Activated CD8-positive, alpha-beta memory T cell treated with anti-CD3 and anti-CD28 coated beads for 48 hours (primary cell): ENCODE measurements around the gene NPR3.

Experiments used
- DNase-seq, 3 experiments: peaks; one replicate each; pipeline ENCODE4 v3.0.0-alpha.2; 2020; ENCODE audit warnings: low read depth in 2 of 3, low spot score in 2 of 3

The NPR3 gene

DNA sequence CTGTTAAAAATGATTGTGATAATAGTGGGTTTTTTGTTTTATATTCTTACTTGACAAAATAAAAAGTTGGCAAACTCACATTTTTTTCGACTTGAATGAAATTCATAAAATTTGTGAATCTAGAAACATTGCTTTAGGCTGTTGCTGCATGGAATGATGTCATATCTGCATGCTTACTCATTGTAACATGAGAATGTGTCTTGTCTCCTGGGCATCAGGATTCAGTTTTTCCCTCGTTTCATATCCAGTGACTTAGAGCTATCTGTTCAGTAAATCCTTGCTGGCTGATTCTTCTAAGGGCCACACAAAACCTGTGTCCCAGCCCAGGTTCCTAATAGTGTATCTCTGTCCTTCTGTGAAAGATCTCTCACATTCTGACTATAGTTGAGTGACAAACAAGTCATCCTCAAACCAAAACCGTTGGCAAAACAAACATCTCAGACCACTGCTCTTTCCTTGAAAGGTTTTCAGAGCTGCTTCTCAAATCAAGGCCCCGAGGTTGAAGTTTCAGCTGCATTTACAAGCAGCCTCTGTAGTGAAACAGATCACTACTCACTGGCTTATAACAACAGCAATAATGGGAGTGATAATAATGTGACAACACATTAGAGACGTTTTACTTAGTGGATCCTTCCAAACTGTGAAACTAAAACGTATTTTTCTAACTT is 95.0 kb downstream of the NPR3 start:
- no peak for DNase-seq

DNA sequence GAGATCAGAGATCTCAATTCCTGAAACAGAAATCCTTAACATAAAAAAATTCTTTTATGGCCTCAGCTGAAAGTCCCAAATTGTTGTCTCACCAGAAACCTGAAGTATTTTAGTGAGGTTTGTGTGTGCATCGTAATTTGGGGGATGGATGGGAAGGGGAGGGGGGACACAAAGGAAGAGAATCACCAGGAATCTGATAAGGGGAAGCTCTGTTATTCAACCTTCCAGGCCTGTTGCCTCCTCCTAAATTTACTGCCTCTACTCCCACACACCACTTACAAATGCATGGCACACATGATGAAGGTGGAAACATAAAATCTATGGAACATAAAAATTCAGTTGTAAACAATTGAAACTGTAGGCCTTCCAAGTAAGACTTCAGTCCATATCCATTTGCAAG is 97.7 kb downstream of the NPR3 start:
- DNase-seq: no peak

DNA sequence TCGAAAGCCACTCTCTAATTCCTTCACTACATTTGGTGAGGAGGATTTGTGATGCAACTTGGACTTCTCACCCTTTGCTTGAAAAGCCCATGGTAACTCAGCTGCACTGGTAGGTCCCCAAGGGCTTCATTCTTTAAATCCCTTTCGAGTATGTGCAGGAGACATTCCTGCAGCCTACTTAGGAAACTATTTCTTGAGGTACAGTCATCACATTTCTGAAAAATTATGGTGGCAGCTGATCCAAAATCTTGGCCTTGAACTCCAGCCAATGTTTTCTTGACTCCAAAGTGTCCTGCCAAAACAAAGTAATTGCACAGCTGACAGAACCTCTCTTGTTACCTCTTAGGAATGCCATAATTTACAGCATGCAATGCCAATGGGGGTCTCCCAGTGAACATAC is 99.7 kb downstream of the NPR3 start:
- no peak for DNase-seq

DNA sequence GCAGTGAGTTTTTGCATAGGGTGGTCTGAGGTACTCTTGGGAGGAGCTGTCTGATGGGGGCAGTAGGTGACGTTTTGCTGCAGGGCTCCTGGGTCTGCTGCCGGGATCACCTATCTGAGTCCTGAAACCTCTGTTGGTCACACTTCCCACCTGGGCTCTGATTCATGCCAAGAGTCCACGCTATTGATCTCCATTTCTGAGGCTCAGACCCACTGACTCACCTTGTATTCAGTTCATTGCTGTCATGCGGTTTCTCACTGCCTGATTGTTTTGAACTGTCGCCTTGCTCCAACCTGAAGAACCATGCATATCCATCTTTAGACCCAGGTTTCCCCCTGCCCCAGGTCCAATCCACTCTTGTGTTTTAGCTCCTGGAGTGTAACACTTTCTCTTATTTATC is 101.3 kb downstream of the NPR3 start:
- no peak for DNase-seq

DNA sequence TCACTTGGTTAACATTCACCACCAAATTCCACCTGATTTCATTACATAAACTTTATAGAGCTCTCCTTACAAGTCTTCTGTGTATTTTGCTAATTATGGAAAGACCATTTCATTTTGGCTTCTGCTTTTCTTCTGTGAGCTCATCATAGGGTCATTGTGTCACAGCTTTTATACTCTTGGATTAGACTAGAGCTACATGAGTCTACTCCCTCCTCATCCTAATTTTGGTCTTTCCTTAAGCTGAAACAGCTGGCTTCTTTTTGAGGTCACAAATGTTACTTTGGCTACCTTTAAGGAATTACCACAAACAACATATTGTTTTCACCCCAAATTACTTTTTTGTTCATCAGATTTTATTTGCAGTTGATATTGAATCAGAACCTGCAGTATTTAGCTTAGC is 103.0 kb downstream of the NPR3 start:
- DNase-seq: no peak

DNA sequence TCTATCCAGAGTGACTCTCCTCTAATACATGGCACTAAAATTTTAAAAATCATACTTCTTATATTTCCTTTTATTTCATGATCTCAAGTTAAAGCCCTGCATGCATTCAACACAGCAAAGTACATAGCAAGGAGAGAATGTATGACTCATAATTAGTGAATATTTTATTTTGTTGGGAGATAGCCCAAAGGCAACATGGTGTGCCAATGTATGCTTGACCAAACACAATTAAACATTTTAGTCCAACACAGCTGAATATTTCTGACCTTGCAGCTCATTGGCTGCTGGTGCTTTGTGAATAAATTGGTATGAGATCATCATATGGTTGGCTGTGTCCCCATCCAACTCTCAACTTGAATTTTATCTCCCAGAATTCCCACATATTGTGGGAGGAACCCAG is 103.5 kb downstream of the NPR3 start:
- no peak for DNase-seq

DNA sequence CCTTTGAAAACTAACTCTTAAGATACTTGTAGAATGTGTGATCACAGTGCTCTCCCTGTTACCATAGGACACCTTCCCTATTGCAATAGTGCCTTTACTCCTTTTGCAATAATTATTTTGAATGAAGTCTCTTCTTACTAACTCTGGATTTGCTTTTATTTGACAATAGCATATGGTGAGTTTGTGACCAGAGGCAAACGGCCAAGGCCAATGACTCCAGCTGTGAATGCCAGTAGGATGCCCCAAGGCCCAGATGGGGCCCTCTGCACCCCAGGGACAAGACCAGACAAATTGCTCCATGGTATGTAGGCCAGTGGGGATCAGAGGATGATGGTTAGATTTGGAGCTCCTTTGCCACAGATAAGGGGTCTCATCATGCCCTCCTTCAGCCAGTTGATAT is 116.9 kb downstream of the NPR3 start:
- DNase-seq: no peak

DNA sequence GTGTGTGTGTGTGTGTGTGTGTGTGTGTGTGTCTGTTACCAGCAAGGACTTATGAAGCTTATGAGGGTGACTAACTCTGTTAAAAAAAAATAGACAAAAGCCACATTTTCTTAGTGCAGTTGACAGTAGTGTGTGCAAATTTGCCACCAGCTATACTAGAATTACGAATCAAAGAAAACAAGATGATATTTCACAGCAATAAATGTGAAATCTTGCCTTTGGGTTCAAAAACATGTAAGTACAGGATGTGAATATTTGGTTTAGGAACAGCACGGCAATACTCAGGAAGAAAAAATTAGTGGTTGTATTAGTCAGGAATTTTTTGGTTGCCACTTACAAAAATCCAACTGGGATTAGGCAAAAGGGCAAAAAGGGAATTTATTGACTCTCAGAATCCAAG is 117.4 kb downstream of the NPR3 start:
- DNase-seq: no peak

DNA sequence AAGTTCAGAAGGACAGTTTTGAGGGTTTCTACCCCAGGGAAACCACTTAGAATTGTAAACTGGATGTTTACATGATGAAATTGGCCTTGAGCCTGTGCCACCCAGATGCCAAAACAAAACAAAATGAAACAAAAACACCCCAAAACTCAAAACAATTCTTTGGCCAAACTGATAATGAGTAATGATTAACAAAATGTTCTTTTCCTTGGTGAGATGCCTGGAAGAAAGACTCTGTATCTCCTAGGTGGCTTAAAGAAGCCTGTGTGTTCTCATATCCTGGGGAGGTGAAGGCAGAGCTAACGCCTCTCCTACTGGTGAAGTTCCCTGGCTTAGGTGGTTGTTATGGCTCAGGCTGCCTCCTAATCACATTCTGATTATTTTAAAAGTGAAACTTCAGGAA is 120.5 kb downstream of the NPR3 start:
- no peak for DNase-seq

DNA sequence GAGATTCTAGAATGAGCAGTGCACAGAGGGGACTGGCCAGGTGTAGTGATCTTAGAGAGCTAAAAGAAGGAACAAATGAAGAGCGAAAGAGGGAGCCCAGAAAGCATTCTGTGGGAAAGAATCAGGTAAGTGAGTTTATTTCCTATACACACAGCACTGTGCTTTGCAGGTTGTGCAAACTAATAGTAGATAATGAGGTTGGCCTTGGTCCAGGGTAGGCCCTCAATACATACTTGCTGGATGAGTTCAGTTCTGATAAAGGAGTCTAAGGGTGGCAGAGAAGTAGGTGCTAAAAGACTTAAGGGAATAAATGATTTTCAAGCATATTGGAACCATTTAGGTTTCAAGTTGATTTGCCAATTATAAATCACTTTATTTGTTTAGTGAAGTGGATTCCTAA is 122.0 kb downstream of the NPR3 start:
- DNase-seq: no peak

DNA sequence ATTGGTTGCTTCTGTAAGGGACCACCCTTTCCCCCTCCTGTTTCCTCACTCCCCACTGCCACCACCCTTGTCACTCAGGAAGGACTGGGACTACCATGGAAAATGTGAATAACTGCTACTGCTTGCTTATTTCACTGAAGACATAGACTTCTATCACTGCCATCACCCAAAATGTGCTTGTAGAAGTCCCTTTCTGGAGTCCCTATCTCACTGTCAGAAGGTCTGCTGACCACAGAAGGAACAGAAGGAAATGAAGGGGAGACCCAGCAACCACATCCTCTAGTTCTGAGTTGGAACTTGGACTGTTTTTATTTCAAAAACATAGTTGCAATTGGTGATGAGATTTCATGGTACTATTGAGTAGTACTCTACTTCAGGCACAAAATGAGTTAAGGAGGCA is 122.5 kb downstream of the NPR3 start:
- DNase-seq: no peak

DNA sequence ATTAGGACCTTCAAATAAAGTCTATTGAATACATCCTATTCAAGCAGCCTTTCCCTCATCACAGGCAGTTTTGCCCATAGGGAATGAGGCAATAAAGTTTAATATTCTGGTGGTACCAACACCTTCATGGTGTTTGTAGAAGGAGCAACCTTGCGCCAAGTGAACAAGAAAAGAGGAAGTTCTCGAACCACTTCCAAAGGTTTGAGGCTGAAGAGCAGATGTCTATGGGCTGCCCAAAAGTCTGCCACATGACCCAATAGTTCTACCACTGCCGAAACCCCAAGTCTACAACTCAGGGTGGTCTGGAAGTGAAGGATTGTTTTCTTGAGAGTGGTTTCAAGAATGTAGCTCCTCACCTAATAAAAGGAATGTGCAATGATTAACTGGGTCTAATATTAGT is 123.1 kb downstream of the NPR3 start:
- DNase-seq: no peak

DNA sequence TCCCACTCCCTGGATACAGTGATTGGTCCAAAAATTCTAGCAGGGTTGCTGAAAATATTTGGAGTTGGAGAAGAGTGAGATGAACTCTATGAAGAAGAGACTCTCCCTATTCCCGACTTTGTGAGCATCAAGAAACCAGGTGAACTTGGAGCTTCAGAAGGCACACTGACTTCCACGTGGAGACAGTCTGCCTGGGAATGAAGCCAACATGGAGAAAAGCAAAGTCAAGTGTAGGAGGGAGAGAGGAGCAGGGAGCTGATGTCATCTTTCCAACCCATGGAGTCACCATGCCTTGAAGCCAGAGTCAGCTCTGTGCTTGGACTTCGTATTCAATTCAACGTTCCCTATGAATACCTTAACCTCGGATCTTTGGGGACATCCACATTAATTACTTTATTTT is 125.1 kb downstream of the NPR3 start:
- no peak for DNase-seq

DNA sequence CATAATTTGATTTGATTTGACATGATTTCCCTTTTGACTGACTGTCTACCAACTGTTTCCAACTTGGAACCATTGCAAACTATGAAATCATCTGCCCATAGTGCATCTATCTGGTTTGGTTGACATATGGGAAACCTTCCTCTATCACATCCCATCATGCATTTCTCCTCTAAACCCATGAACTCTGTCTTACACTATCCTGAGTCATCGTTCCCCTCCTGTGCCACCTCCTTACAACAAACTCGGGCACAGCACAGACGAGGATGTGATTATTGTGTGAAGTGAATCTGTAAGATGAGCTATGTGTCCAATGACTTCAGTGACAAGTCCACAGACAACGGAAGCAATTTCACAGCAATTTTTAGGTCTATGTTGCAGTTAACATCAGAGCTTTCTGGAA is 126.1 kb downstream of the NPR3 start:
- DNase-seq: no peak

DNA sequence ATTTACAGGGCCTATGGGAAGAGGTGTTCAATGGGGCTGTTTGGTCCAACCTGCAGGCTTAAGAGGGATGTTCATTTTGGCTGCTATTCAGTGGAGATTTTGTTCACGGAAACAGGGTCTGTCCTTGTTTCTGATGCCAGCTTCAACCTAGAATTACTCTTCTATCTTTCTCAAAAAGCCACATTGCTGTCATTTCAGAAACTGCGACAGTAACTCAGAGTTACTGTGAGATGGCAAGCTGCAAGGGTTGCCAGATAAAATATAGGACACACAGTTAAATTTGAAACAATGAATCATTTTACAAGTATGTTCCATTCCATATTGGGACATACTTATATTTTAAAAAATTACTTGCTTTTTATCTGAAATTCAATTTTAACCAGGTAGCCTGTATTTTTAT is 128.0 kb downstream of the NPR3 start:
- no peak for DNase-seq

DNA sequence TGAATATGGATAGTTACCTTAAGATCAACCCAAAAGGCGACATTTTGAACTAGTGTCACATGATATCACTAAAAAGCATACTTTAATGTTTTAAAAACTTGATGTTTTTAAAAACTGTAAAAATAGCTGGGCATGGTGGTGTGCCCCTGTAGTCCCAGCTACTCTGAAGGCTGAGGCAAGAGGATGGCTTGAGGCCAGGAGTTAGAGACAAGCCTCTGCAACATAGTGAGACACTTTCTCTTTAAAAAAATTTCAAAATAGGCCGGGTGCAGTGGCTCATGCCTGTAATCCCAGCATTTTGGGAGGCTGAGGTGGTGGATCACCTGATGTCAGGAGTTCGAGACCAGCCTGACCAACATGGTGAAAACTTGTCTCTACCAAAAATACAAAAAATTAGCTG is 129.5 kb downstream of the NPR3 start:
- DNase-seq: no peak
